HS-27A (cell line): ENCODE results near the gene MED13L.

ENCODE experiments used
- DNase-seq: peaks from one replicate; pipeline ENCODE4 v3.0.0-alpha.2; 2012; ENCODE audit warnings: low read depth, missing footprints

The MED13L gene

GRCh38 chr12:116277467-116278278, at the start of gene MED13L:
Gene MED13L (minus strand): TSS chr12:116277693. CDS start chr12:116277131, 562 bp downstream.
- no peak for DNase-seq

GRCh38 chr12:116325336-116325664, 47.8 kb upstream of the MED13L start:
- no peak for DNase-seq

GRCh38 chr12:116324654-116325335, 47.3 kb upstream of the MED13L start:
- no peak for DNase-seq

- DNase-seq: no peak
These were observed 46.2 kb upstream of the MED13L start for GRCh38 chr12:116323406-116324386.

DNA sequence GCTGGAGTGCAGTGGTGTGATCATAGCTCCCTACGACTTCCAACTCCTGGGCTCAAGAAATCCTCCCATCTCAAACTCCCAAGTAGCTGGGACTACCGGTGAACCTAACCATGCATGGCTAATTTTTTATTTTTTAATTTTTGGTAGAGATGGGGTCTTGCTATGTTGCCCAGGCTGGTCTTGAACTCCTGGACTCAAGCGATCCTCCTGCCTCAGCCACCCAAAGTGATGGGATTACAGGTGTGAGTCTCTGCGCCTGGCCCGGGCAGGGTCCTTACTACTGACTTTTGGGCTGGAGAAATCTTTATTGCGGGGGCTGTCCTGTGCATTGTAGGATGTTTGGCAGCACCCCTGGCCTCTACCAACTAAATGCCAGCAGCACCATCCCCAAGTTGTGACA, 44.4 kb upstream of the MED13L start:
- no peak for DNase-seq

- DNase-seq: no peak
These were observed 43.3 kb upstream of the MED13L start for GRCh38 chr12:116320791-116321217.

DNA sequence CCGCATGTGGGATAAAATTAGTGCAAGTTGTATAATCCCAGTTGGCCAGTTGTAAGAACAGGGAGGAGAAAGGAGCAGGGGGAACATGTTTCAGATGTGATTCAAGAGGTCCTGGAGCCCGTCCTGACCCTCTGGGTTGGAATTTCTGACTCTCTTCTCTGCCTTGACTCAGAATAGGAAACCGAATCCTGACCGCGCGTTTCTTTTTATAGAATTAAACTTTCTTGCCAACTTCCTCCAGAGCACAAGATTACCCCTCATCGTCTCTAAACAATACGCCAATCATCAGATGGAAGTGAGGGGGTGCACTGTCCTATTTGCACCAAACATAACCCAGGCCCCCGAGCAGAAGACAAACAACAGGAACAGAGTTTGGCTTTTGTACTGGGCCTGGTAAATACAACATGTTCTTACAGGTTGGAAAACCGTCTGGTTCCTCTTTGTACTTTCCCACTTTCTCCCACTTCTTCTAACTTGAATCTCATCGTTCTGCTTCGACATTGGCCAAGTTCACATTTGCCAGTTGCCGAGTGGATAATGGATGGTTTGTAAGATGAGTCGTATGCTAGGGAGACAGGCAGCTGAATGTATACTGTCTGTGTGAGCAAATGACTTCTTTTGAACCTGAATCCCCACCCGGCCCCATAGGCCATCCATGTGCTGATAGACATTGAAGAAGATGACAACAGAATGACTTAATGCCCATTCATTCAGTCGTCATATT, 42.6 kb upstream of the MED13L start:
- peak; percentile 40 for DNase-seq

DNA sequence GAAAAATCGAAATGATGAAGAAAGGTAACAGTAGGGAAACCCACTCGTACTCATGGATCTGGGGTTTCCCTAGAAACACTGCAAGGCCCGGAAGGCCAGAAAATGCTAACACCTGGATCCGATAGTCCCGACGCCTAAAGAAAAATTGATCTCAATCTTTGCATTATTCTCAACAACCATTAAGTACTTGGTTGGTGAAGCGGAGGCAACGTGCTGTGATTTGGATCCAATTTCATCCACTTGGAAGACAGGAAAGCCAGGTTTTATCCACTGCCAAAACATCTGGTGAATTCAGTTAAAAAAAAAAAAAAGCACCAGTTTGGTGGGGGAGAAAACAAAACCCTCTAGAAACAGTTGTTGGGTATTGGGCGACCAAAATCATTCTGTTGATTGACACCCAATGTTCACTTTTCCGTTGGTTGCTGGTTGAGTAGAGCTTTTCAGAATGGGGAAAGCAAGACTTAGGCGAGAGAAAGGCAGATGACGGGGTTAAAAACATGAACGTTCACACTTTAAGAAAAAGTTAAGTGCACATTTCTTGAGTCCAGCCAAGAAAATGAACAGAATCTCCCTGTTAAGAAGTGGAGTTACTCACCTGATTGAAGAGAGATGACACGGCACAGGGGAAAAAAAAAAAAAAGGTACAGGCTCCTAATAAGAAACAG, 41.9 kb upstream of the MED13L start:
- no peak for DNase-seq

GRCh38 chr12:116318576-116319232, 41.2 kb upstream of the MED13L start:
- no peak for DNase-seq

- no peak for DNase-seq
These were observed 40.6 kb upstream of the MED13L start for GRCh38 chr12:116317986-116318575.

GRCh38 chr12:116317139-116317538, 39.6 kb upstream of the MED13L start:
- DNase-seq: no peak

DNA sequence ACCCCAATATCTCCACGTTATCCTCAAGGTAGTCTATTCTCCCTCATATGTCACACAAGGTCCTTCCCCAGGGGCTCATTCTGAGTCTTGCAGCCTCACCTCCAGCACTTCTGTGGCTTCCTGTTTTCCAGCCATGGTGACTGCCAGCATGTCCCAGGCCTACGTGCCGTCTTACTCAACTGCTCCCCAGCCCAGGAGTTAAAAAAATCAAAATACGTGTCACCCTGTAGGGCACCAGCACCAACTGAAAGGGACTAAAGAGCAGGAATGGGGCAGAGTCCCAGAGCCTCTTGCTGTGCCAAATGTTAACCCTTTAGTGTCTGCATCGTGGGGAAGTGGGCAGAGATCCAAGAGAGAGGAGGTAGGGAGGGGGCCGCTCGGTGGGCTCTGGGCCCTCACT, 37.0 kb upstream of the MED13L start:
- DNase-seq: no peak

DNA sequence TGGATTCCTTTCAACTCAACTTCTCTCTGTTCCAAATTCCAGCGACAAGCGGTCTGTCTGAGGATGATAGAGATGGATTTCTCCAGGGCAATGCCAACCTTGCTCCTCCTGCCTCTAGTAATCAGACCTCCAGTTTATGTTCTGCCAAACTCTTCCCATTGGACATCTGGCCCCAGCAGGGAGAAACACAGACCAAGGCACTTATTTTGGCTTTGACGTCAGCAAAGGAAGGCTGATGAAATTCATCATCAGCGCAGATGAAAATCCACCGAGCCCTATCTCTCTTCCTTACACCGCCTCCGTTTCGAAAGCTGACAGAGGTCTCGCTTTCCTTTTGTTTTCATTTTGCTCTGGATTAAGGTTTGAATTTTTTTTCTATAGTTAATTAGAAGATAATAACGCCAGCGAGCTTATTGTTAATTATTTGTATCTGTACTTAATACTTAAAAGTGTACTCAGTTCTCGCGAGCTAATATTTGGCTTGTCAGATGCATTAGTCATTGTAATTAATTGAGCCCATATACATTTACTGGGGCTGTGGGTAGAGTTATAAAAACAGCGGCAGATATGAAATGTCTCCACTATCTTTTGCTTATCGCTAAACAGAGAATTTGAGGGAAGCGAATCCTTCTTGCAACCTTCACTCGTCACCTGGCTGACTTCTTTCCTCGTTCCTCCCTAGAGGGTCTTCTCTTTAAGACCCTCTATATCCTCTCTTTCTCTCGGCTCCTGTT, 35.9 kb upstream of the MED13L start:
- no peak for DNase-seq

DNA sequence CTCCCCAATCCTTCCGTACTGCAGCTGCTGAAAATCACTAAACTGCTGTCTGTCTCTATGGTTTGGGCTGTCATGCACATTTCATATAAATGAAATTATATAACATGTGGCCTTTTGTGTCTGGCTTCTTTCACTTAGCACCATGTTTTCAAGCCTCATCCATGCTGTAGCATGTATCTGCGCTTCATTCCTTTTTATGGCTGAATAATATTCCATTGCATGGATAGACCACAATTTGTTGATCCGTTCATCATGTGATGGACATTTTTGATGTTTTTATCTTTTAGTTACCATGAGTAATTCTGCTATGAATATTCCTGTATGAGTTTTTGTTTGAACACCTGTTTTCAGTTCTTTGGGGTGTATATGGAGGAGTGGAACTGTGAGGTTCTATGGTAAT, 32.6 kb upstream of the MED13L start:
- no peak for DNase-seq

DNA sequence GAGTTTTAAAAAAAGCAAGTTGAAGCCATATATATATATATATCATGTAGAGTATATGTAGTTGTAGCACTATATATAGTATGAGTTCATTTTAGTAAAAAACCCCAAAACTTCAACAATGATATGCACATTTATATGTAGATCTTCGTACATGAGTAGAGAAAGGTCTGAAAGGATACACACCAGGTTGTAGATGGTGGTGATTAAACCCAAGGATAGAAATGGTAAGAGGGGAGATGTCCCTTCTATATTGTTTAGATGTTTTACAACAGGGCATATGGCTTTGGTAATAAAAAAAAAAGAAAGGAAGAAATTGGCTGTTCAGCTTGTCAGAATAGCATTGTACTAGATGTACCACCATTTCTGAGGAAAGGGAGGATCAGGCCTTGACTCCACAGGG, 31.9 kb upstream of the MED13L start:
- no peak for DNase-seq

DNA sequence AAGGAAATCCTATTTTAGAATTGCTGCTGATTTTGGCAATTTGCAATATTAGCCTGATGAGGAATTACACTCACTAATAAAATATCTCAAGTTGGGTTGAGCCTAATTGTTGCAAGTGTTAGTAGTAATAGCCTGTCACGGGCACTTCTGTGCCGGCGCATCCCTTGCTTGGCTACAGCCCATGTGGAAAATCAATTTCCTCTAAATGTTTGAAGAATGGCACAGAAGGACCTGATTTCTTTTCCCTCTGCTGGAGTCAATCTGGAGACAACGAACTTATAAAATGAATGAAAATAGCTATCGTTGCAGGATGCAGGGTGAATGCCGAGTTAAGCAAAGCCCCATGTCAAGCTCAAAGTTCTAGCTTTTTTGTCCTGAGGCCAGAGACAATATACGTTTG, 31.2 kb upstream of the MED13L start:
- no peak for DNase-seq

DNA sequence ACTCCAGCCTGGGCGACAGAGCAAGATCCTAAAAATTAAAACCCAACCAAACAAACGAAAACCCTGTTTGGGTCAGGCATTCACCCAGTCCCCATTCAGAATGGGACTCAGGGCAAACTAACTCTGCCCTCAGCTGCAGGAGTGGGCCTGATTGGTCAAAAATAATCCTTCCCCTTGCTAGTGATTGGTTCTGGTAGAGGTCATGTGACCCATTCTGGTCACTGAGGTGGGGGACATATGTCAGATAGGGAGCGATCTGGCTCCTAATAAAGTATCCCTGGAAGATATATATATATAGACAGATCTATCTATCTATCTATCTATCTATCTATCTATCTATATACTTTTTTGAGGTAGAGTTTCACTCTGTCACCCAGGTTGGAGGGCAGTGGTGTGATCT, 29.5 kb upstream of the MED13L start:
- no peak for DNase-seq

DNA sequence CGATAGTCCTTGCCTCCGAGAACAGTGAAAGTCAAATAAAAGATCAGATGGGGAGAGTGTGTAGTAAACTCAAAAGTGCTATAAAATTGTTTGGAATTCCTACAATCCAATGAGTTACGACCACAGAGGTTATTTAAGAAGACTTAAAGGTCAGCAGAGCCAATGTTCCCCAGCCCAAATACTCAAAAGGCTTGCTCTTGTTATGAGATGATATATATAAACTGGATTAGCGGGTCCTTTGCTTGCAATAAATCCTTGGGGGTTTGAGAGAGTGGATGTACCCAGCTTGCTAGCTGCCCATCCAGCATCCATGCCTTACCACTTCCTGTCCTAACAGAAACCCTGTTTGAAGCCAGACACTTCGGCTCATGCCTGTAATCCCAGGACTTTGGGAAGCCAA, 29.0 kb upstream of the MED13L start:
- no peak for DNase-seq

- DNase-seq: no peak
These were observed 27.1 kb upstream of the MED13L start for GRCh38 chr12:116304621-116305020.

DNA sequence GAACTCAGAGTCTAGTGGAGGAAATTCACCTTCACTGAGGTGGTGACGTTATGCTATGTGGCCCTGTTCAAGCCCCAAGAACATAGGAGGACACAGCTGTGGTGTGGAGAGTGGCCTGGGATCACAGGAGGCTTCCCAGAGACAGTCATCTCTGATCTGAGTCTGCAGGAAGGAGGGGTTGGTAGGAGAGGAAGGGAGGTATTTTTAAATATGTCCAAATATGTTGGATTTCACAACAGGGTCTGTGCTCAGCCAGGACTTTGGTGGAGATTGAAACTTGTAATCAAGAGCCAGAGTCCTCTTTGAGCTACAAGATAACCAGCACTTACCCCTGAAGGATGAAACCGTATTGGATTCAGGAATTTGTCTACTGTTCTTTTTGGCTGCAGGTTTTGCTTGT, 26.4 kb upstream of the MED13L start:
- no peak for DNase-seq
